ENCODE measurements around the gene GRIK5.

DNA sequence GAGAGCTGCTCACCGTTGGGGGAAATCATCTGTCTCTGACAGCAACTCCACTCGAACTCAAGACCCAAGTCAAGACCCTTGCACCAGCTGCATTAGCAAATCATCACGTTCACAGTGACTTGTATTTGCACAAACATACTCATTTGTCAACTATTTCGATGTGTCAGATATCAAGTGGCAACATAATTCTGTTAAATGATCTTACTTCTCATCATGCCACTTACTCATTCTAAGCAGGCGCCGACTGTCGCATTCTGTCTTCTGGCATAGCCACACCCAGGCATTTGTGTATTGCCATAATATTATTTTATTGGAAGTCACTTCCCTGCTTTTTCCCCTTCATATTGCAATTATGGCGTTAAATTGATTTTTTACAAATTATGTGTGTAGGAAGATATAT is 53.0 kb downstream of the GRIK5 start:
- TF ChIP-seq, protein P1, sequence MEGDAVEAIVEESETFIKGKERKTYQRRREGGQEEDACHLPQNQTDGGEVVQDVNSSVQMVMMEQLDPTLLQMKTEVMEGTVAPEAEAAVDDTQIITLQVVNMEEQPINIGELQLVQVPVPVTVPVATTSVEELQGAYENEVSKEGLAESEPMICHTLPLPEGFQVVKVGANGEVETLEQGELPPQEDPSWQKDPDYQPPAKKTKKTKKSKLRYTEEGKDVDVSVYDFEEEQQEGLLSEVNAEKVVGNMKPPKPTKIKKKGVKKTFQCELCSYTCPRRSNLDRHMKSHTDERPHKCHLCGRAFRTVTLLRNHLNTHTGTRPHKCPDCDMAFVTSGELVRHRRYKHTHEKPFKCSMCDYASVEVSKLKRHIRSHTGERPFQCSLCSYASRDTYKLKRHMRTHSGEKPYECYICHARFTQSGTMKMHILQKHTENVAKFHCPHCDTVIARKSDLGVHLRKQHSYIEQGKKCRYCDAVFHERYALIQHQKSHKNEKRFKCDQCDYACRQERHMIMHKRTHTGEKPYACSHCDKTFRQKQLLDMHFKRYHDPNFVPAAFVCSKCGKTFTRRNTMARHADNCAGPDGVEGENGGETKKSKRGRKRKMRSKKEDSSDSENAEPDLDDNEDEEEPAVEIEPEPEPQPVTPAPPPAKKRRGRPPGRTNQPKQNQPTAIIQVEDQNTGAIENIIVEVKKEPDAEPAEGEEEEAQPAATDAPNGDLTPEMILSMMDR (conservative IDR thresholded peaks at IDR 0.05), result no peak
- no peak for TF ChIP-seq ZFX (IDR thresholded peaks at IDR 0.05)
